H9 (cell line): ENCODE measurements around the gene ZNF358. TPM values are rescaled to one million over a fixed set of nuclear protein-coding genes. Genes with fewer than 3 reads are reported as not detected.

Source experiments
- DNase-seq: peaks from one replicate; pipeline ENCODE4 v3.0.0-alpha.2; 2017
- H2AFZ ChIP-seq: one replicate; pipeline ENCODE4 v1.6.1; 2013; ENCODE audit warnings: mild to moderate bottlenecking, low read length, control low read depth, moderate library complexity
- H2AK5ac ChIP-seq: 2 replicates; pipeline ENCODE4 v1.6.1; 2013; ENCODE audit warnings: low read length, control low read depth, mixed read lengths; ENCODE audit not compliant: insufficient read length
- H2BK120ac ChIP-seq: one replicate; pipeline ENCODE4 v1.6.1; 2013; ENCODE audit warnings: low read depth, mild to moderate bottlenecking, low read length, control low read depth, inconsistent platforms; ENCODE audit not compliant: poor library complexity, severe bottlenecking
- H2BK12ac ChIP-seq: 2 replicates; pipeline ENCODE4 v1.6.1; 2013; ENCODE audit warnings: low read length, control low read depth, mixed read lengths, low read depth; ENCODE audit not compliant: insufficient read length
- H2BK15ac ChIP-seq: 2 replicates; pipeline ENCODE4 v1.6.1; 2013; ENCODE audit warnings: low read depth, low read length, control low read depth
- H2BK20ac ChIP-seq: one replicate; pipeline ENCODE4 v1.6.1; 2013; ENCODE audit warnings: low read depth, mild to moderate bottlenecking, low read length, control low read depth, inconsistent platforms; ENCODE audit not compliant: poor library complexity, severe bottlenecking
- H2BK5ac ChIP-seq: 2 replicates; pipeline ENCODE4 v1.6.1; 2013; ENCODE audit warnings: low read length, control low read depth, mixed read lengths; ENCODE audit not compliant: insufficient read length
- H3K14ac ChIP-seq: 2 replicates; pipeline ENCODE4 v1.6.1; 2013; ENCODE audit warnings: low read length, control low read depth; ENCODE audit not compliant: insufficient read depth
- H3K18ac ChIP-seq: 2 replicates; pipeline ENCODE4 v1.6.1; 2013; ENCODE audit warnings: low read depth, mild to moderate bottlenecking, mixed read lengths, low read length, control low read depth; ENCODE audit not compliant: insufficient read length
- H3K23ac ChIP-seq: 2 replicates; pipeline ENCODE4 v1.6.1; 2013; ENCODE audit warnings: low read length, control low read depth, mixed read lengths, low read depth; ENCODE audit not compliant: insufficient read length
- H3K23me2 ChIP-seq: 2 replicates; pipeline ENCODE4 v1.6.1; 2013; ENCODE audit warnings: low read depth, mild to moderate bottlenecking, mixed read lengths, low read length, control low read depth; ENCODE audit not compliant: insufficient read length, poor library complexity, severe bottlenecking
- H3K27ac ChIP-seq: 2 replicates; pipeline ENCODE4 v1.5.1; 2013; ENCODE audit warnings: low read length, control low read depth, mixed read lengths, low read depth; ENCODE audit not compliant: insufficient read length
- H3K27me3 ChIP-seq: 2 replicates; pipeline ENCODE4 v1.6.1; 2013; ENCODE audit warnings: low read length, control low read depth, inconsistent platforms; ENCODE audit not compliant: insufficient read depth
- H3K4ac ChIP-seq: 2 replicates; pipeline ENCODE4 v1.6.1; 2013; ENCODE audit warnings: low read depth, mild to moderate bottlenecking, control low read depth, inconsistent platforms, low read length, moderate library complexity
- H3K4me1 ChIP-seq: 2 replicates; pipeline ENCODE4 v1.6.1; 2013; ENCODE audit warnings: low read length, control low read depth, inconsistent platforms; ENCODE audit not compliant: insufficient read depth
- H3K4me2 ChIP-seq: 2 replicates; pipeline ENCODE4 v1.6.1; 2013; ENCODE audit warnings: low read length, control low read depth, mixed read lengths; ENCODE audit not compliant: insufficient read length, insufficient read depth
- H3K56ac ChIP-seq: 2 replicates; pipeline ENCODE4 v1.6.1; 2013; ENCODE audit warnings: low read depth, mild to moderate bottlenecking, mixed read lengths, low read length, control low read depth; ENCODE audit not compliant: insufficient read length
- H3K79me1 ChIP-seq: 2 replicates; pipeline ENCODE4 v1.6.1; 2013; ENCODE audit warnings: low read depth, mild to moderate bottlenecking, moderate library complexity, low read length, control low read depth, inconsistent platforms; ENCODE audit not compliant: insufficient read depth, poor library complexity, severe bottlenecking
- H3K79me2 ChIP-seq: 2 replicates; pipeline ENCODE4 v1.6.1; 2013; ENCODE audit warnings: low read length, control low read depth, inconsistent platforms; ENCODE audit not compliant: insufficient read depth
- H3K9ac ChIP-seq: 2 replicates; pipeline ENCODE4 v1.6.1; 2013; ENCODE audit warnings: low read length, control low read depth, mixed read lengths; ENCODE audit not compliant: insufficient read length; ENCODE audit errors: extremely low read depth
- H3K9me3 ChIP-seq: one replicate; pipeline ENCODE4 v1.6.1; 2013; ENCODE audit warnings: low read depth, low read length, inconsistent platforms; ENCODE audit not compliant: control insufficient read depth
- H3T11ph ChIP-seq: one replicate; pipeline ENCODE4 v1.6.1; 2013; ENCODE audit warnings: mild to moderate bottlenecking, low read length, control low read depth, inconsistent platforms
- H4K20me1 ChIP-seq: one replicate; pipeline ENCODE4 v1.6.1; 2013; ENCODE audit not compliant: control insufficient read depth, insufficient read length, insufficient read depth
- H4K5ac ChIP-seq: 2 replicates; pipeline ENCODE4 v1.6.1; 2013; ENCODE audit warnings: low read depth, mild to moderate bottlenecking, mixed read lengths, low read length, control low read depth; ENCODE audit not compliant: insufficient read length
- H4K8ac ChIP-seq: replicated peaks from 2 replicates; pipeline ENCODE4 v1.6.1; 2013; ENCODE audit warnings: low read length, control low read depth, mixed read lengths, low read depth; ENCODE audit not compliant: insufficient read length
- H4K91ac ChIP-seq: 2 replicates; pipeline ENCODE4 v1.6.1; 2013; ENCODE audit warnings: low read depth, mild to moderate bottlenecking, moderate library complexity, mixed read lengths, low read length, control low read depth; ENCODE audit not compliant: insufficient read length
- H3K27ac Mint-ChIP-seq, 3 experiments: 2 replicates in 2 of 3; 3 replicates in 1 of 3; pipeline ENCODE4 v1.8.0; 2020 to 2021; ENCODE audit warnings: mixed read lengths in 3 of 3, mild to moderate bottlenecking in 1 of 3, moderate library complexity in 1 of 3
- H3K27me3 Mint-ChIP-seq: 2 replicates; pipeline ENCODE4 v1.8.0; 2021; ENCODE audit warnings: low read depth, mild to moderate bottlenecking, moderate library complexity, mixed read lengths
- H3K36me3 Mint-ChIP-seq, 3 experiments: 2 replicates in 2 of 3; 3 replicates in 1 of 3; pipeline ENCODE4 v1.8.0; 2020 to 2021; ENCODE audit warnings: low read depth in 3 of 3, mixed read lengths in 3 of 3; ENCODE audit not compliant: insufficient read depth in 1 of 3
- H3K4me1 Mint-ChIP-seq, 2 experiments: 2 replicates each; pipeline ENCODE4 v1.8.0; 2020; ENCODE audit warnings: mixed read lengths in 2 of 2
- H3K4me3 Mint-ChIP-seq, 2 experiments: 2 replicates in 1 of 2; 3 replicates in 1 of 2; pipeline ENCODE4 v1.8.0; 2020 to 2021; ENCODE audit warnings: mild to moderate bottlenecking in 2 of 2, mixed read lengths in 2 of 2, moderate library complexity in 1 of 2
- H3K9me3 Mint-ChIP-seq, 2 experiments: 2 replicates in 1 of 2; 3 replicates in 1 of 2; pipeline ENCODE4 v1.8.0; 2020; ENCODE audit warnings: mild to moderate bottlenecking in 2 of 2, mixed read lengths in 2 of 2, moderate library complexity in 1 of 2
- CTCF ChIP-seq: fragments of 200-600 bp; sonication (generic); conservative IDR thresholded peaks from 3 replicates; pipeline ENCODE4 v1.8.0; 2021; ENCODE audit warnings: antibody characterized with exemption, mild to moderate bottlenecking
- WGBS: extraction: QIAGEN DNeasy Blood & Tissue Kit; methylation state at CpG from one replicate; pipeline ENCODE4 v1.1.7; 2013; ENCODE audit warnings: missing lambda C conversion rate, low lambda C conversion rate, mixed read lengths; ENCODE audit not compliant: insufficient read length; ENCODE audit errors: extremely low coverage; 5-methylcytosine and 5-hydroxymethylcytosine counted together
- total RNA-seq: library from RNA; stranded (reverse); gene quantifications from 2 replicates; pipeline ENCODE4 v1.2.1, GENCODE V29; 2021

ZNF358 gene
- total RNA-seq, 1 experiment from 2014 or later = 40.5 TPM

GRCh38 chr19:7476241-7476640 is 39.7 kb upstream of the ZNF358 start:
- no peaks in the 10 kb centered on the region for H4K20me1 ChIP-seq
- no peak overlapping the region for H3K23ac ChIP-seq
- H3K56ac ChIP-seq = no peak overlapping the region
- H3K14ac ChIP-seq = no peak overlapping the region
- Mint-ChIP-seq H3K4me3 (no peak overlapping the region), H3K27ac (no peak overlapping the region), H3K4me1 (peaks cover 6 to 13% of the 10 kb centered on the region in 2 experiments), H3K27me3 (no peaks in the 10 kb centered on the region), H3K36me3 (peaks cover 0 to 12% (median 0%) of the 10 kb centered on the region in 3 experiments; a peak in 1 of 7 replicates), H3K9me3 (no peaks in the 10 kb centered on the region)
- H4K5ac ChIP-seq = no peak overlapping the region
- H3K9ac ChIP-seq = no peak overlapping the region
- WGBS = no CpG with 5 or more reads among the region's 7 CpGs
- H2BK120ac ChIP-seq = no peak overlapping the region
- H3K79me2 ChIP-seq = no peaks in the 10 kb centered on the region
- no peak overlapping the region for H3K4ac ChIP-seq
- no peaks in the 10 kb centered on the region for H3K27me3 ChIP-seq
- no peak overlapping the region for H2BK15ac ChIP-seq
- H3K9me3 ChIP-seq = no peaks in the 10 kb centered on the region
- no peak overlapping the region for H2AFZ ChIP-seq
- TF ChIP-seq CTCF = no peak
- no peaks in the 10 kb centered on the region for H3K4me1 ChIP-seq
- H2BK12ac ChIP-seq = no peak overlapping the region
- no peak overlapping the region for H3T11ph ChIP-seq
- H4K8ac ChIP-seq = no peak overlapping the region
- H3K79me1 ChIP-seq = no peaks in the 10 kb centered on the region
- no peak for DNase-seq
- H3K4me2 ChIP-seq = no peak overlapping the region
- H4K91ac ChIP-seq = no peak overlapping the region
- H2AK5ac ChIP-seq = no peak overlapping the region
- no peak overlapping the region for H2BK20ac ChIP-seq
- no peaks in the 10 kb centered on the region for H3K23me2 ChIP-seq
- no peak overlapping the region for H2BK5ac ChIP-seq
- no peak overlapping the region for H3K27ac ChIP-seq
- H3K18ac ChIP-seq = no peak overlapping the region
